PC-9 (cell line): Measurements from ENCODE around the gene GHRH. TPM values are rescaled to one million over a fixed set of nuclear protein-coding genes. Genes with fewer than 3 reads are reported as not detected.

Experiments
- BruUV-seq: library from RNA; stranded (reverse); fragments of 400-500 nt; replicated peaks from 2 replicates; lab custom pipeline; 2021; lab: Mats Ljungman, UMichigan
- CTCF ChIA-PET: fragments of 300-600 bp; sonication (Branson Sonifier 250); formaldehyde crosslinking; loops from one replicate; lab custom pipeline; 2022; ENCODE audit warnings: antibody characterized with exemption; lab: Charles Lee
- POLR2A ChIA-PET: fragments of 300-600 bp; sonication (Branson Sonifier 250); formaldehyde crosslinking; loops from one replicate; lab custom pipeline; 2022; ENCODE audit warnings: antibody characterized with exemption; ENCODE audit not compliant: unreplicated experiment; lab: Charles Lee
- DNase-seq, 2 experiments: peaks; one replicate each; pipeline versions ENCODE4 v3.0.0 to v3.0.0-alpha.2; 2015 to 2022; ENCODE audit warnings: mixed read lengths in 1 of 2
- H2AFZ ChIP-seq: fragments of 200-600 bp; sonication (generic); 2 replicates; pipeline ENCODE4 v1.8.1; 2017; ENCODE audit warnings: antibody characterized with exemption
- H3F3A ChIP-seq: fragments of 200-600 bp; sonication (generic); 2 replicates; pipeline ENCODE4 v1.8.1; 2017; ENCODE audit warnings: antibody characterized with exemption, mild to moderate bottlenecking, low read depth; ENCODE audit not compliant: insufficient read depth
- H3K27ac ChIP-seq: fragments of 200-600 bp; sonication (generic); 2 replicates; pipeline ENCODE4 v1.6.1; 2016; ENCODE audit warnings: mixed run types
- H3K27me3 ChIP-seq: fragments of 200-600 bp; sonication (generic); 2 replicates; pipeline ENCODE4 v1.6.1; 2016; ENCODE audit warnings: low read depth, mixed run types; ENCODE audit not compliant: insufficient read depth
- H3K36me3 ChIP-seq: fragments of 200-600 bp; sonication (generic); 2 replicates; pipeline ENCODE4 v1.6.1; 2016; ENCODE audit warnings: low read depth, mixed run types
- H3K4me1 ChIP-seq: fragments of 200-600 bp; sonication (generic); replicated peaks from 2 replicates; pipeline ENCODE4 v1.6.1; 2016; ENCODE audit warnings: mixed run types; ENCODE audit not compliant: insufficient read depth
- H3K4me2 ChIP-seq: fragments of 200-600 bp; sonication (generic); 2 replicates; pipeline ENCODE4 v1.6.1; 2017; ENCODE audit warnings: mixed run types
- H3K4me3 ChIP-seq: fragments of 200-600 bp; sonication (generic); 2 replicates; pipeline ENCODE4 v1.6.1; 2016; ENCODE audit warnings: mixed run types
- H3K79me2 ChIP-seq: fragments of 200-600 bp; sonication (generic); 2 replicates; pipeline ENCODE4 v1.6.1; 2017; ENCODE audit warnings: low read depth, mixed run types
- H3K9me2 ChIP-seq: fragments of 200-600 bp; sonication (generic); 2 replicates; pipeline ENCODE4 v1.8.1; 2017; ENCODE audit warnings: mild to moderate bottlenecking; ENCODE audit not compliant: insufficient read depth
- H3K9me3 ChIP-seq: fragments of 200-600 bp; sonication (generic); 2 replicates; pipeline ENCODE4 v1.8.1; 2016; ENCODE audit warnings: low read depth; ENCODE audit not compliant: insufficient read depth
- H4K20me1 ChIP-seq: fragments of 200-600 bp; sonication (generic); 2 replicates; pipeline ENCODE4 v1.8.1; 2017; ENCODE audit not compliant: insufficient read depth
- CTCF ChIP-seq: fragments of 200-600 bp; sonication (generic); conservative IDR thresholded peaks from 2 replicates; pipeline ENCODE4 v1.6.1; 2017; ENCODE audit warnings: mixed run types, antibody characterized with exemption, mild to moderate bottlenecking, moderate library complexity
- EZH2 ChIP-seq: fragments of 200-600 bp; sonication (generic); IDR thresholded peaks from 2 replicates; pipeline ENCODE4 v1.8.0; 2017; ENCODE audit warnings: antibody characterized with exemption, low read depth
- intact Hi-C: fragments of 100-400 bp; cut with micrococcal nuclease; formaldehyde crosslinking; loops from one replicate; pipeline ENCODE4 v1.10.0; 2022; ENCODE audit not compliant: unreplicated experiment
- total RNA-seq: library from RNA; stranded (reverse); gene quantifications from 2 replicates; pipeline ENCODE4 v1.2.3, GENCODE V29; 2021

The GHRH gene
- total RNA-seq, 1 experiment from 2014 or later, result not detected

- DNase-seq, result no peak
- Histone ChIP-seq H3K79me2 (no peaks in the 10 kb centered on the region), H3K4me2 (no peak overlapping the region), H3K9me2 (no peaks in the 10 kb centered on the region), H3K4me1 (no peaks in the 10 kb centered on the region), H3K36me3 (no peaks in the 10 kb centered on the region), H3K27me3 (no peaks in the 10 kb centered on the region), H3K27ac (no peak overlapping the region), H3F3A (0 out of 2 replicates have a peak, but pooled peaks cover 4% of the 10 kb centered on the region), H3K4me3 (no peak overlapping the region), H2AFZ (no peak overlapping the region), H3K9me3 (no peaks in the 10 kb centered on the region), H4K20me1 (no peaks in the 10 kb centered on the region)
- BruUV-seq, result no TSS peak
- TF ChIP-seq CTCF, result no peak
- no peak for TF ChIP-seq EZH2
- POLR2A ChIA-PET, result no interaction called here
- intact Hi-C loops, result no loop called here
- CTCF ChIA-PET, result interaction anchor here (1.8 kb wide), 1 partner anchor 262 kb away, joined by 6 read pairs; no protein-coding TSS in a partner anchor
Observed at GRCh38 chr20:37271421-37271768, 9.8 kb upstream of the GHRH start.

- no peak overlapping the region for H3K4me3 ChIP-seq
- no peaks in the 10 kb centered on the region for H3K27me3 ChIP-seq
- intact Hi-C loops, result no loop called here
- H3K9me3 ChIP-seq, result no peaks in the 10 kb centered on the region
- no TSS peak for BruUV-seq
- no peak for TF ChIP-seq EZH2
- TF ChIP-seq CTCF, result no peak
- no peak for DNase-seq
- no peak overlapping the region for H3K27ac ChIP-seq
- H3K4me1 ChIP-seq, result no peaks in the 10 kb centered on the region
- H2AFZ ChIP-seq, result no peak overlapping the region
- POLR2A ChIA-PET, result interaction anchor here (0.5 to 0.6 kb wide), 3 partner anchors 10 to 1083 kb away, joined by 3 to 8 read pairs (median 4); no protein-coding TSS in a partner anchor
- CTCF ChIA-PET, result interaction anchor here (0.7 to 1.8 kb wide), 4 partner anchors 11 to 264 kb away, joined by 3 to 8 read pairs (median 5); no protein-coding TSS in a partner anchor
- 0 out of 2 replicates have a peak, but pooled peaks cover 4% of the 10 kb centered on the region for H3F3A ChIP-seq
- H3K9me2 ChIP-seq, result no peaks in the 10 kb centered on the region
- H4K20me1 ChIP-seq, result no peaks in the 10 kb centered on the region
- H3K36me3 ChIP-seq, result no peaks in the 10 kb centered on the region
- H3K4me2 ChIP-seq, result no peak overlapping the region
- H3K79me2 ChIP-seq, result no peaks in the 10 kb centered on the region
Observed at GRCh38 chr20:37270576-37271420, 9.2 kb upstream of the GHRH start.

DNA sequence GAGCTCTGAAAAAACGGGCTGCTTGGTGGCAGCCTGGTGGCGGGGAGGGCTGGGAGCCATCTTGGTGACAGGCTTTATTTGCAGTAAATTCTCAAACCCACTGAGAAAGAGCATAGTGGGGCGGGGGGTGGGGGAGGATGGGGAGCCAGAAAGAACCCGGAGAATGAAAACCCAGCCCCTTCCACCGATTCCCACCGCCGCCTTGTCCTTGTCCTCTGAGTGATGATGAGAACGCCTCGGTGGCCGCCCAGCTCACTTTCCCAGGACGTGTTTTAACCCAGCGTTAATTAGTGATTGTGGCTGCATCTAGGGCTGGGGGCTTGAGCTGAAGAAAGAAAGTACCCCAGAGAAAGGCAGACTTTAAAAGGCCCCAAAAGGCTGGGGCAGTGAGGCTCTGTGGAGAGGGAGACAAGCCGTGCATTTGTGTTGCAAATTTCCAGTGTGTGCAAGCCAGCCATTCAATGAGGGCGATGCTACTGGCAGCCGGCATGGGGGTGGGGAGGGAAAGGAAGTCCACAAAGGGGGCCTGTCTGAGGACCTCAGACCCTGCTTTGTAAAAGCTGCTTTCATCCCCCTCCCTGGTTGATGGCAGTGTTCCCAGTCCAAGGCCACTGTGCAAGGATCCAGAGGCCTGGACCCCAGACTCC lies 6.2 kb upstream of the GHRH start:
- intact Hi-C loops, result loop anchor here (2.0 to 5.0 kb wide), 3 partner anchors 70 to 790 kb away; no protein-coding TSS in a partner anchor
- H3K9me3 ChIP-seq, result no peaks in the 10 kb centered on the region
- H3K27me3 ChIP-seq, result no peaks in the 10 kb centered on the region
- H4K20me1 ChIP-seq, result no peaks in the 10 kb centered on the region
- BruUV-seq, result no TSS peak
- no peak overlapping the region for H3K4me2 ChIP-seq
- H3K9me2 ChIP-seq, result no peaks in the 10 kb centered on the region
- 0 out of 2 replicates have a peak, but pooled peaks cover 4% of the 10 kb centered on the region for H3F3A ChIP-seq
- H2AFZ ChIP-seq, result no peak overlapping the region
- DNase-seq, result no peak
- no peak overlapping the region for H3K4me3 ChIP-seq
- POLR2A ChIA-PET, result interaction anchor here (0.6 to 0.8 kb wide), 3 partner anchors 21 to 1163 kb away, joined by 3 to 10 read pairs (median 6); no protein-coding TSS in a partner anchor
- CTCF ChIA-PET, result interaction anchor here (0.5 to 1.2 kb wide), 4 partner anchors 12 to 727 kb away, joined by 3 to 6 read pairs (median 4); no protein-coding TSS in a partner anchor
- H3K27ac ChIP-seq, result no peak overlapping the region
- no peaks in the 10 kb centered on the region for H3K4me1 ChIP-seq
- H3K79me2 ChIP-seq, result no peaks in the 10 kb centered on the region
- TF ChIP-seq EZH2 (no peak), CTCF (no peak)
- H3K36me3 ChIP-seq, result no peaks in the 10 kb centered on the region
